IMR-90 (cell line): Measurements from ENCODE around the gene DSCAML1. TPM values are rescaled to one million over a fixed set of nuclear protein-coding genes. Genes with fewer than 3 reads are reported as not detected.

Experiments
- ATAC-seq: fragments of 200-7000 bp; cut with Tn5 transposase; 2 replicates; pipeline ENCODE4 v1.9.1; 2020; ENCODE audit warnings: low read depth, mild to moderate bottlenecking, moderate library complexity
- BruUV-seq: library from RNA; stranded (reverse); fragments of 400-500 nt; replicated peaks from 2 replicates; lab custom pipeline; 2021; lab: Mats Ljungman, UMichigan
- CTCF ChIA-PET: fragments of 300-600 bp; formaldehyde crosslinking; extraction: SDS; loops from one replicate; lab custom pipeline; 2021; ENCODE audit warnings: antibody characterized with exemption; lab: Yijun Ruan, JAX
- POLR2A ChIA-PET: fragments of 300-600 bp; sonication (Branson Sonifier 250); formaldehyde crosslinking; loops from one replicate; lab custom pipeline; 2022; ENCODE audit warnings: antibody characterized with exemption; ENCODE audit not compliant: unreplicated experiment; lab: Charles Lee
- DNase-seq: peaks from one replicate; pipeline ENCODE4 v3.0.0; 2013
- H2AFZ ChIP-seq: replicated peaks from 2 replicates; pipeline ENCODE3; 2013; ENCODE audit warnings: low read length, mild to moderate bottlenecking; ENCODE audit not compliant: poor library complexity
- H2AK5ac ChIP-seq: 2 replicates; pipeline ENCODE4 v1.6.1; 2013; ENCODE audit warnings: low read depth, low read length, inconsistent platforms
- H2AK9ac ChIP-seq: replicated peaks from 2 replicates; pipeline ENCODE3; 2013; ENCODE audit warnings: mild to moderate bottlenecking, low read depth, low read length, moderate library complexity; ENCODE audit not compliant: poor library complexity
- H2BK120ac ChIP-seq: 2 replicates; pipeline ENCODE4 v1.6.1; 2013; ENCODE audit warnings: low read depth, low read length, inconsistent platforms
- H2BK15ac ChIP-seq: 3 replicates; pipeline ENCODE4 v1.6.1; 2013; ENCODE audit warnings: low read depth, low read length, inconsistent platforms
- H2BK20ac ChIP-seq: 2 replicates; pipeline ENCODE4 v1.6.1; 2013; ENCODE audit warnings: low read depth, mild to moderate bottlenecking, inconsistent platforms, low read length, moderate library complexity
- H2BK5ac ChIP-seq: 2 replicates; pipeline ENCODE4 v1.6.1; 2013; ENCODE audit warnings: mild to moderate bottlenecking, low read depth, low read length, inconsistent platforms; ENCODE audit not compliant: poor library complexity, severe bottlenecking
- H3K14ac ChIP-seq: replicated peaks from 2 replicates; pipeline ENCODE4 v1.6.1; 2013; ENCODE audit warnings: low read depth, low read length, inconsistent platforms
- H3K18ac ChIP-seq: 2 replicates; pipeline ENCODE4 v1.6.1; 2013; ENCODE audit warnings: low read depth, low read length, control low read depth
- H3K23ac ChIP-seq: 2 replicates; pipeline ENCODE4 v1.6.1; 2013; ENCODE audit warnings: low read depth, low read length, inconsistent platforms
- H3K27ac ChIP-seq: 2 replicates; pipeline ENCODE4 v1.5.1; 2013; ENCODE audit warnings: mild to moderate bottlenecking, control low read depth, low read length; ENCODE audit not compliant: insufficient read depth
- H3K27me3 ChIP-seq: 2 replicates; pipeline ENCODE4 v1.6.1; 2013; ENCODE audit warnings: low read length; ENCODE audit not compliant: control insufficient read depth, insufficient read depth
- H3K36me3 ChIP-seq: 2 replicates; pipeline ENCODE4 v1.6.1; 2013; ENCODE audit warnings: low read length, mixed read lengths; ENCODE audit not compliant: control insufficient read depth, insufficient read depth
- H3K4ac ChIP-seq: 2 replicates; pipeline ENCODE4 v1.6.1; 2013; ENCODE audit warnings: low read depth, low read length, inconsistent platforms
- H3K4me1 ChIP-seq: 2 replicates; pipeline ENCODE4 v1.6.1; 2013; ENCODE audit warnings: low read length, mixed read lengths; ENCODE audit not compliant: control insufficient read depth, insufficient read depth
- H3K4me2 ChIP-seq: 2 replicates; pipeline ENCODE4 v1.6.1; 2013; ENCODE audit warnings: low read depth, mild to moderate bottlenecking, control low read depth, low read length, moderate library complexity
- H3K4me3 ChIP-seq: 2 replicates; pipeline ENCODE4 v1.5.1; 2013; ENCODE audit warnings: low read depth, mild to moderate bottlenecking, control low read depth, low read length, moderate library complexity; ENCODE audit not compliant: insufficient read depth
- H3K56ac ChIP-seq: 2 replicates; pipeline ENCODE4 v1.6.1; 2013; ENCODE audit warnings: low read length, inconsistent platforms; ENCODE audit not compliant: insufficient read depth; ENCODE audit errors: extremely low read depth
- H3K79me1 ChIP-seq, 2 experiments: 2 replicates each; pipeline ENCODE4 v1.6.1; 2013; ENCODE audit warnings: low read length in 2 of 2, inconsistent platforms in 1 of 2, low read depth in 1 of 2
- H3K9ac ChIP-seq: 2 replicates; pipeline ENCODE4 v1.6.1; 2013; ENCODE audit warnings: low read depth, low read length, control low read depth
- H3K9me1 ChIP-seq: 2 replicates; pipeline ENCODE4 v1.6.1; 2013; ENCODE audit warnings: low read length, inconsistent platforms; ENCODE audit not compliant: insufficient read depth
- H3K9me3 ChIP-seq: 2 replicates; pipeline ENCODE4 v1.6.1; 2013; ENCODE audit warnings: low read length; ENCODE audit not compliant: control insufficient read depth, insufficient read depth
- H4K20me1 ChIP-seq: 2 replicates; pipeline ENCODE4 v1.6.1; 2013; ENCODE audit warnings: low read length, inconsistent platforms; ENCODE audit not compliant: insufficient read depth
- H4K5ac ChIP-seq: 2 replicates; pipeline ENCODE4 v1.6.1; 2013; ENCODE audit warnings: mild to moderate bottlenecking, low read depth, low read length, control low read depth
- H4K8ac ChIP-seq, 2 experiments: 2 replicates each; pipeline ENCODE4 v1.6.1; 2013; ENCODE audit warnings: low read depth in 2 of 2, low read length in 2 of 2, control low read depth in 1 of 2, inconsistent platforms in 1 of 2
- H4K91ac ChIP-seq: 2 replicates; pipeline ENCODE4 v1.6.1; 2013; ENCODE audit warnings: low read depth, low read length, inconsistent platforms; ENCODE audit not compliant: insufficient read depth
- CEBPB ChIP-seq: IDR thresholded peaks from 2 replicates; pipeline ENCODE4 v1.6.1; 2012; ENCODE audit warnings: low read depth, low read length, improper control_type of control experiment
- CHD1 ChIP-seq: IDR thresholded peaks from 2 replicates; pipeline ENCODE4 v1.6.1; 2012; ENCODE audit warnings: low read depth, low read length, improper control_type of control experiment
- FOS ChIP-seq: fragments of 150-350 bp; IDR thresholded peaks from 2 replicates; pipeline ENCODE4 v1.6.1; 2016; ENCODE audit warnings: low read depth, low read length
- MAFK ChIP-seq: IDR thresholded peaks from 2 replicates; pipeline ENCODE4 v1.6.1; 2012; ENCODE audit warnings: low read depth, low read length, improper control_type of control experiment
- POLR2A ChIP-seq: IDR thresholded peaks from 2 replicates; pipeline ENCODE4 v1.6.1; 2012; ENCODE audit warnings: mild to moderate bottlenecking, low read depth, low read length
- WGBS, 2 experiments: methylation state at CpG; one replicate each; pipeline versions ENCODE4 v1.1.5 to v1.1.7; 2013; ENCODE audit warnings: missing lambda C conversion rate in 2 of 2; ENCODE audit not compliant: insufficient read length in 1 of 2; ENCODE audit errors: extremely low coverage in 2 of 2; 5-methylcytosine and 5-hydroxymethylcytosine counted together
- dilution Hi-C: fragments of 300-500 bp; cut with HindIII; formaldehyde crosslinking; loops from one replicate; pipeline ENCODE4 v1.14.3; 2018; ENCODE audit warnings: low sequenced_read_pairs; ENCODE audit not compliant: unreplicated experiment
- in situ Hi-C: fragments of 300-500 bp; cut with MboI; formaldehyde crosslinking; loops from 3 replicates; pipeline ENCODE4 v1.14.3; 2019; ENCODE audit warnings: low sequenced_read_pairs, inconsistent platforms, mixed read lengths
- intact Hi-C: fragments of 100-400 bp; cut with micrococcal nuclease; formaldehyde crosslinking; loops from 2 replicates; pipeline ENCODE4 v1.10.0; 2022
- polyA plus RNA-seq, 3 experiments: library from polyadenylated mRNA; depleted of rRNA; stranded (reverse); fragments of >200 nt; gene quantifications; 2 replicates each; pipeline ENCODE4 v1.2.3, GENCODE V29; 2012; ENCODE audit warnings: low replicate concordance in 1 of 3
- total RNA-seq: library from RNA; depleted of rRNA; stranded (reverse); fragments of >200 nt; gene quantifications from 2 replicates; pipeline ENCODE4 v1.2.3, GENCODE V29; 2012

DSCAML1 gene
- total and polyA plus RNA-seq, 2 of the 4 experiments (the other 2 are of a cell fraction), result not detected

GRCh38 chr11:117610045-117610444 lies 187.0 kb downstream of the DSCAML1 start:
- intact Hi-C loops (no loop called here), in situ Hi-C loops (no loop called here), dilution Hi-C loops (no loop called here)
- H3K4me3 ChIP-seq, result no peak overlapping the region
- DNase-seq (peak; percentile 51), ATAC-seq (no peak)
- no peak overlapping the region for H2AK5ac ChIP-seq
- no peak overlapping the region for H3K27ac ChIP-seq
- no peak overlapping the region for H4K91ac ChIP-seq
- H2BK120ac ChIP-seq, result no peak overlapping the region
- H4K20me1 ChIP-seq, result no peaks in the 10 kb centered on the region
- no TSS peak for BruUV-seq
- no peak overlapping the region for H4K5ac ChIP-seq
- H3K9me1 ChIP-seq, result no peaks in the 10 kb centered on the region
- no peak overlapping the region for H2BK5ac ChIP-seq
- ChIA-PET CTCF (interaction anchor here (1.7 kb wide), 1 partner anchor 11 kb away, joined by 7 read pairs; no protein-coding TSS in a partner anchor), POLR2A (no interaction called here)
- WGBS, 2 experiments, result no CpG with 5 or more reads among the region's 4 CpGs
- no peak overlapping the region for H3K14ac ChIP-seq
- TF ChIP-seq POLR2A (no peak), CHD1 (no peak), FOS (no peak), MAFK (no peak), CEBPB (no peak)
- H2AFZ ChIP-seq, result no peak overlapping the region
- H3K23ac ChIP-seq, result no peak overlapping the region
- H3K18ac ChIP-seq, result no peak overlapping the region
- no peaks in the 10 kb centered on the region for H3K36me3 ChIP-seq
- no peak overlapping the region for H3K9ac ChIP-seq
- no peak overlapping the region for H2BK15ac ChIP-seq
- H4K8ac ChIP-seq, result no peak overlapping the region
- H3K9me3 ChIP-seq, result no peaks in the 10 kb centered on the region
- no peak overlapping the region for H2AK9ac ChIP-seq
- H3K56ac ChIP-seq, result no peak overlapping the region
- no peaks in the 10 kb centered on the region for H3K4me1 ChIP-seq
- peaks cover 17% of the 10 kb centered on the region for H3K27me3 ChIP-seq
- H2BK20ac ChIP-seq, result no peak overlapping the region
- H3K4me2 ChIP-seq, result no peak overlapping the region
- no peaks in the 10 kb centered on the region for H3K79me1 ChIP-seq
- no peak overlapping the region for H3K4ac ChIP-seq
